PC-3 (cell line): ENCODE results near the gene TRUB2.

Experiments used
- EZH2 ChIP-seq: fragments of 300-600 bp; sonication (generic); IDR thresholded peaks from one replicate; pipeline ENCODE4 v1.6.1; 2017; ENCODE audit warnings: antibody characterized with exemption, mild to moderate bottlenecking, low read length; ENCODE audit not compliant: unreplicated experiment
- TF ChIP-seq, protein P1 (sequence below): fragments of 300-600 bp; sonication (generic); conservative IDR thresholded peaks from 2 replicates; pipeline ENCODE4 v1.5.1; 2017; ENCODE audit warnings: antibody characterized with exemption, low read depth, mild to moderate bottlenecking, low read length

DNA sequence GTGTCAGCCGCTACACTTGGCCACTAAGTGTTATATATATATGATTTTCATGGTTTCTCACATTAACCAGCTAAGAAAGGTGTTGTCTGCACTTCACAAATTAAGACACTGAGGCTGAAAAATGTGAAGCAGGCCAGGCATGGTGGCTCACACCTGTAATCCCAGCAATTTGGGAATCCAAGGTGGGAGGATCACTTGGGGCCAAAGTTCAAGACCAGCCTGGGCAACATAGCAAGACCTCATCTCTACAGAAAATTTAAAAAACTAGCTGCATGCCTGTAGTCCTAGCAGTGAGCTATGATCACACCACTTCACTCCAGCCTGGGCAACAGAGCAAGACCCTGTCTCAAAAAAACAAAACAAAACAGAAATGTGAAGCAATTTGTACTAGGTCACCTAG is 2.2 kb upstream of the TRUB2 start:
- no peak for TF ChIP-seq EZH2
- TF ChIP-seq, protein P1, sequence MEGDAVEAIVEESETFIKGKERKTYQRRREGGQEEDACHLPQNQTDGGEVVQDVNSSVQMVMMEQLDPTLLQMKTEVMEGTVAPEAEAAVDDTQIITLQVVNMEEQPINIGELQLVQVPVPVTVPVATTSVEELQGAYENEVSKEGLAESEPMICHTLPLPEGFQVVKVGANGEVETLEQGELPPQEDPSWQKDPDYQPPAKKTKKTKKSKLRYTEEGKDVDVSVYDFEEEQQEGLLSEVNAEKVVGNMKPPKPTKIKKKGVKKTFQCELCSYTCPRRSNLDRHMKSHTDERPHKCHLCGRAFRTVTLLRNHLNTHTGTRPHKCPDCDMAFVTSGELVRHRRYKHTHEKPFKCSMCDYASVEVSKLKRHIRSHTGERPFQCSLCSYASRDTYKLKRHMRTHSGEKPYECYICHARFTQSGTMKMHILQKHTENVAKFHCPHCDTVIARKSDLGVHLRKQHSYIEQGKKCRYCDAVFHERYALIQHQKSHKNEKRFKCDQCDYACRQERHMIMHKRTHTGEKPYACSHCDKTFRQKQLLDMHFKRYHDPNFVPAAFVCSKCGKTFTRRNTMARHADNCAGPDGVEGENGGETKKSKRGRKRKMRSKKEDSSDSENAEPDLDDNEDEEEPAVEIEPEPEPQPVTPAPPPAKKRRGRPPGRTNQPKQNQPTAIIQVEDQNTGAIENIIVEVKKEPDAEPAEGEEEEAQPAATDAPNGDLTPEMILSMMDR, result no peak
